Measurements from ENCODE around the gene ALOX5AP. TPM values are rescaled to one million over a fixed set of nuclear protein-coding genes. Genes with fewer than 3 reads are reported as not detected.

Gene ALOX5AP
- total RNA-seq, 1 experiment from 2014 or later = 8.5 TPM

GRCh38 chr13:30759748-30760147 lies 24.4 kb downstream of the ALOX5AP start:
- no peak for DNase-seq (ENCODE audit: low read depth)

- DNase-seq (ENCODE audit: low read depth) = no peak
Measured at GRCh38 chr13:30762643-30763042, 27.3 kb downstream of the ALOX5AP start.

GRCh38 chr13:30763786-30764413 lies 28.6 kb downstream of the ALOX5AP start:
- peak; percentile 27 for DNase-seq (ENCODE audit: low read depth)

GRCh38 chr13:30766231-30766630 lies 30.9 kb downstream of the ALOX5AP start:
- DNase-seq (ENCODE audit: low read depth) = no peak

GRCh38 chr13:30770929-30771328 lies 35.6 kb downstream of the ALOX5AP start:
- DNase-seq (ENCODE audit: low read depth) = no peak

GRCh38 chr13:30773561-30773960 lies 38.2 kb downstream of the ALOX5AP start:
- DNase-seq (ENCODE audit: low read depth) = no peak

- no peak for DNase-seq (ENCODE audit: low read depth)
Measured at GRCh38 chr13:30774214-30774730, 38.9 kb downstream of the ALOX5AP start.

- no peak for DNase-seq (ENCODE audit: low read depth)
Measured at GRCh38 chr13:30776661-30777060, 41.3 kb downstream of the ALOX5AP start.

- DNase-seq (ENCODE audit: low read depth) = no peak
Measured at GRCh38 chr13:30779016-30779415, 43.7 kb downstream of the ALOX5AP start.

- no peak for DNase-seq (ENCODE audit: low read depth)
Measured at GRCh38 chr13:30779608-30780007, 44.3 kb downstream of the ALOX5AP start.

- DNase-seq (ENCODE audit: low read depth) = no peak
Measured at GRCh38 chr13:30780338-30780981, 45.1 kb downstream of the ALOX5AP start.

GRCh38 chr13:30785191-30785850 lies 50.0 kb downstream of the ALOX5AP start:
- no peak for DNase-seq (ENCODE audit: low read depth)

GRCh38 chr13:30786648-30787047 lies 51.3 kb downstream of the ALOX5AP start:
- no peak for DNase-seq (ENCODE audit: low read depth)

- no peak for DNase-seq (ENCODE audit: low read depth)
Measured at GRCh38 chr13:30787738-30788525, 52.6 kb downstream of the ALOX5AP start.

- no peak for DNase-seq (ENCODE audit: low read depth)
Measured at GRCh38 chr13:30789166-30789862, 54.0 kb downstream of the ALOX5AP start.

- no peak for DNase-seq (ENCODE audit: low read depth)
Measured at GRCh38 chr13:30790592-30790991, 55.2 kb downstream of the ALOX5AP start.

- DNase-seq (ENCODE audit: low read depth) = peak; percentile 94
Measured at GRCh38 chr13:30791354-30792001, 56.1 kb downstream of the ALOX5AP start.

- DNase-seq (ENCODE audit: low read depth) = peak; percentile 98
Measured at GRCh38 chr13:30792285-30793000, 57.1 kb downstream of the ALOX5AP start.

GRCh38 chr13:30796132-30796572 lies 60.8 kb downstream of the ALOX5AP start:
- peak; percentile 97 for DNase-seq (ENCODE audit: low read depth)
